ENCODE measurements around the gene USP9X. TPM values are rescaled to one million over a fixed set of nuclear protein-coding genes. Genes with fewer than 3 reads are reported as not detected.
"Not testable (repeated sequence)": the region's sequence is repeated elsewhere in the genome, so short reads cannot be mapped to it uniquely, and the experiment has no call there.

USP9X gene
- total RNA-seq, 6 donors from 2014 or later = 56.8 to 117 (median 68.1) TPM

GRCh38 chrX:41108007-41108406 lies 22.8 kb downstream of the USP9X start:
- TF ChIP-seq POLR2AphosphoS5 (IDR thresholded peaks at IDR 0.05) (no peak), EP300 (IDR thresholded peaks at IDR 0.05) (no peak), CTCF (IDR thresholded peaks at IDR 0.05) (no peak), POLR2A (IDR thresholded peaks at IDR 0.05) (no peak)
- H3K9me3 ChIP-seq = no peaks in the 10 kb centered on the region
- DNase-seq (no peak), ATAC-seq (ENCODE audit: low FRiP score in 2 of 2) (no peak)
- 67% methylated on average over 1 of the region's 1 CpG for WGBS, 2 donors
- H3K27me3 ChIP-seq = no peaks in the 10 kb centered on the region
- no peak overlapping the region for H3K27ac ChIP-seq
- H3K4me1 ChIP-seq = peaks cover 0 to 33% (median 16%) of the 10 kb centered on the region in 4 donors
- no peaks in the 10 kb centered on the region for H3K36me3 ChIP-seq
- H3K4me3 ChIP-seq = no peak overlapping the region

DNA sequence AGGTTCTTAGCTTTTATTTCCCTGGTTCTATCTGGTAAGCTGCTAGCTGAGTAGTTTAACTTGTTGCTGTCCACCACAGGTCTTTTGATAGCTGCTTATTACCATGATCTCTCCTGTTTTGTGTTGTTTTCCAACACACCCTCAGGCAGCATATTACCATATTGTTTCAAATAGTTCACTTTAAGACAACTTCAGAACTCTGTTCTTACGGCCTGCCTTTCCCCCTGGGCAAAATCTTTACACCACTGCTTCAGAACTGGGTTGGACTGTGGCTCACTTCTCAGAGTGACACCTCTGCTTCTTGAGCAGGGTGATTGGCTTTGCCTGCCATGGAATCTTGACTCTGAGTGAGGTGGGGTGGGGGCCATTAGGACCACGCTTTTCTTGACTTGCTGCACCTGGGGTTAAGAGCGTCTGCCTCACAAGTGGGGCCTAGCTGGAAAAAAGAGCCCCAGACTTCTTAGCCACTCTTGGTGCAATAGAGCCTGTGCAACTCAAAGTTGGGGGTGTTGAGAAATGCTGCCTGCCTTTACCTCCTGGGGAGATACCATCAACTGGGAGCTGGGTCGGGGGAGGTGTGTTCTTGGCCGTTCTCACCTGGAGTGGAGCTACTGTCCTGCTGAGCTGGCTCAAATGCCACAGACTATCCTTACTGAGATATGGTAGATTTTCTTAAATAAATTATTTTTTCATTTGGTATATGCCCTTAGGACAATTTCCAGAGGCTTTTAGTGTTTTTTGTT lies 23.4 kb downstream of the USP9X start:
- Histone ChIP-seq H3K4me3 (no peak overlapping the region), H3K27ac (no peak overlapping the region), H3K4me1 (peaks cover 0 to 33% (median 13%) of the 10 kb centered on the region in 4 donors), H3K9me3 (no peaks in the 10 kb centered on the region), H3K36me3 (no peaks in the 10 kb centered on the region), H3K27me3 (no peaks in the 10 kb centered on the region)
- ATAC-seq (ENCODE audit: low FRiP score in 2 of 2) (no peak), DNase-seq (no peak)
- TF ChIP-seq POLR2A (IDR thresholded peaks at IDR 0.05) (no peak), CTCF (IDR thresholded peaks at IDR 0.05) (no peak), EP300 (IDR thresholded peaks at IDR 0.05) (no peak), POLR2AphosphoS5 (IDR thresholded peaks at IDR 0.05) (no peak)
- 66 to 78% methylated on average over 2 to 5 of the region's 5 CpGs for WGBS, 2 donors

- Histone ChIP-seq H3K27ac (no peak overlapping the region), H3K4me1 (peaks cover 0 to 36% (median 12%) of the 10 kb centered on the region in 4 donors), H3K9me3 (no peaks in the 10 kb centered on the region), H3K27me3 (no peaks in the 10 kb centered on the region), H3K4me3 (no peak overlapping the region), H3K36me3 (no peaks in the 10 kb centered on the region)
- 39 to 68% methylated on average over 7 of the region's 7 CpGs for WGBS, 2 donors
- TF ChIP-seq POLR2AphosphoS5 (IDR thresholded peaks at IDR 0.05) = no peak
- TF ChIP-seq EP300 (IDR thresholded peaks at IDR 0.05) = no peak
- no peak for TF ChIP-seq CTCF (IDR thresholded peaks at IDR 0.05)
- no peak for TF ChIP-seq POLR2A (IDR thresholded peaks at IDR 0.05)
- ATAC-seq (ENCODE audit: low FRiP score in 2 of 2) (no peak), DNase-seq (no peak)
Measured at GRCh38 chrX:41110801-41111625, 25.8 kb downstream of the USP9X start.

DNA sequence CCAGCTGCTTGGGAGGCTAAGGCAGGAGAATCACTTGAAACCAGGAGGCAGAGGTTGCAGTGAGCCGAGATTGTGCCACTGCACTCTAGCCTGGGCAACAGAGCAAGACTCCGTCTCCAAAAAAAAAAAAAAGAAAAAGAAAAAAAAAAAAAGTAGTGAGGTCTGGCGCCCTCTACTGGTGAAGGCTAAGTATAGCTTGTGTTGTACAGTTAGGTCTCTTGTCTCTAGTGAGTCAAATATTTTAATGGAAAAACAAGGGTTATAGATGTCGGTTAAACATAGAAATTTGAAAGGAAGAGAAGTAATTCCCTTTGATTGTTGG lies 29.8 kb downstream of the USP9X start:
- H3K36me3 ChIP-seq, H3K27me3 ChIP-seq, H3K9me3 ChIP-seq, H3K4me3 ChIP-seq, DNase-seq, H3K27ac ChIP-seq: not testable (repeated sequence)
- peak; percentile 47 to 93 (median 68) for TF ChIP-seq CTCF (IDR thresholded peaks at IDR 0.05)
- 2 to 3% methylated on average over 4 of the region's 4 CpGs for WGBS, 2 donors
- ATAC-seq (ENCODE audit: low FRiP score in 2 of 2) = peak; percentile 62 to 66
- peaks cover 0 to 22% (median 13%) of the 10 kb centered on the region in 4 donors for H3K4me1 ChIP-seq
